B cell (primary cell): ENCODE data around the gene TRAP1. TPM values are rescaled to one million over a fixed set of nuclear protein-coding genes. Genes with fewer than 3 reads are reported as not detected.

ENCODE experiments used
- ATAC-seq: fragments of 200-7000 bp; cut with Tn5 transposase; one replicate; pipeline ENCODE4 v1.10.0; 2021; ENCODE audit warnings: low read depth, mild to moderate bottlenecking, moderate number of reproducible peaks, moderate library complexity
- CTCF ChIA-PET: fragments of 350-600 bp; sonication (Branson Sonifier 250); formaldehyde crosslinking; loops from one replicate; lab custom pipeline; 2021; ENCODE audit warnings: antibody characterized with exemption, inconsistent platforms; lab: Charles Lee
- POLR2A ChIA-PET: fragments of 350-600 bp; sonication (Branson Sonifier 250); formaldehyde crosslinking; loops from one replicate; lab custom pipeline; 2021; ENCODE audit warnings: antibody characterized with exemption; lab: Charles Lee
- DNase-seq: peaks from one replicate; pipeline ENCODE4 v3.0.0; 2013
- H2AFZ ChIP-seq: 2 replicates; pipeline ENCODE4 v1.6.1; 2012; ENCODE audit warnings: mild to moderate bottlenecking, low read depth, low read length; ENCODE audit not compliant: insufficient read depth, poor library complexity, severe bottlenecking
- H3K27ac ChIP-seq, 2 donors: 1 replicate in 1 of 2; 2 replicates in 1 of 2; pipeline ENCODE4 v1.5.1; 2012 to 2013; ENCODE audit warnings: low read length in 2 of 2, mild to moderate bottlenecking in 2 of 2, moderate library complexity in 1 of 2
- H3K27me3 ChIP-seq, 4 experiments: fragments of 200-600 bp in 1 of 4; sonication (generic) in 1 of 4; replicated peaks in 1 of 4; 1 replicate in 2 of 4; 2 replicates in 2 of 4; pipeline versions ENCODE4 v1.6.1 to v1.7.0; 2013 to 2016; ENCODE audit warnings: low read length in 3 of 4, mild to moderate bottlenecking in 2 of 4, mixed read lengths in 1 of 4, moderate library complexity in 1 of 4; ENCODE audit not compliant: insufficient read depth in 4 of 4, control insufficient read depth in 3 of 4; ENCODE audit errors: control extremely low read depth in 1 of 4
- H3K36me3 ChIP-seq, 2 experiments: replicated peaks in 1 of 2; 1 replicate in 1 of 2; 2 replicates in 1 of 2; pipeline versions ENCODE4 v1.6.1 to v1.7.1; 2013; ENCODE audit warnings: low read length in 1 of 2; ENCODE audit not compliant: insufficient read depth in 2 of 2, control insufficient read depth in 1 of 2; ENCODE audit errors: control extremely low read depth in 1 of 2, extremely low read depth in 1 of 2
- H3K4me1 ChIP-seq, 2 donors: fragments of 200-600 bp in 1 of 2; sonication (generic) in 1 of 2; 1 replicate in 1 of 2; 2 replicates in 1 of 2; pipeline versions ENCODE4 v1.5.1 to v1.6.1; 2013 to 2017; ENCODE audit warnings: low read length in 2 of 2; ENCODE audit not compliant: control insufficient read depth in 2 of 2, insufficient read depth in 2 of 2
- H3K4me2 ChIP-seq: replicated peaks from 2 replicates; pipeline ENCODE3; 2012; ENCODE audit warnings: mild to moderate bottlenecking, low read depth, low read length; ENCODE audit not compliant: poor library complexity, severe bottlenecking
- H3K4me3 ChIP-seq, 5 experiments: fragments of 200-600 bp in 1 of 5; sonication (generic) in 1 of 5; 1 replicate in 3 of 5; 2 replicates in 2 of 5; pipeline versions ENCODE4 v1.5.1 to v1.7.0; 2011 to 2016; ENCODE audit warnings: low read length in 4 of 5, mild to moderate bottlenecking in 4 of 5, low read depth in 2 of 5, control low read depth in 1 of 5, moderate library complexity in 1 of 5; ENCODE audit not compliant: insufficient read depth in 1 of 5; ENCODE audit errors: control extremely low read depth in 1 of 5, extremely low read depth in 1 of 5
- H3K79me2 ChIP-seq: fragments of 200-600 bp; sonication (generic); one replicate; pipeline ENCODE4 v1.6.0; 2016; ENCODE audit warnings: low read length; ENCODE audit not compliant: control insufficient read depth, insufficient read depth
- H3K9ac ChIP-seq: fragments of 200-600 bp; sonication (generic); 2 replicates; pipeline ENCODE4 v1.6.1; 2017; ENCODE audit warnings: mild to moderate bottlenecking, low read length, moderate library complexity
- H3K9me3 ChIP-seq, 3 donors: one replicate each; pipeline versions ENCODE4 v1.6.1 to v1.7.1; 2013; ENCODE audit warnings: low read length in 2 of 3; ENCODE audit not compliant: control insufficient read depth in 2 of 3, insufficient read depth in 1 of 3; ENCODE audit errors: control extremely low read depth in 1 of 3
- H4K20me1 ChIP-seq: 2 replicates; pipeline ENCODE4 v1.6.0; 2012; ENCODE audit warnings: mild to moderate bottlenecking, low read length; ENCODE audit not compliant: insufficient read depth, control insufficient read depth, poor library complexity, severe bottlenecking
- H3K27ac Mint-ChIP-seq: one replicate; pipeline ENCODE4 v1.8.0; 2021; ENCODE audit warnings: mixed read lengths
- H3K27me3 Mint-ChIP-seq: one replicate; pipeline ENCODE4 v1.8.0; 2021; ENCODE audit warnings: mixed read lengths
- H3K4me1 Mint-ChIP-seq: one replicate; pipeline ENCODE4 v1.8.0; 2021; ENCODE audit warnings: mixed read lengths
- H3K4me3 Mint-ChIP-seq: one replicate; pipeline ENCODE4 v1.8.0; 2021; ENCODE audit warnings: mixed read lengths
- H3K9me3 Mint-ChIP-seq: one replicate; pipeline ENCODE4 v1.8.0; 2022; ENCODE audit warnings: mixed read lengths; ENCODE audit not compliant: insufficient read depth
- CTCF ChIP-seq: fragments of 200-600 bp; IDR thresholded peaks from one replicate; pipeline ENCODE4 v1.8.0; 2022; ENCODE audit warnings: antibody characterized with exemption, mild to moderate bottlenecking
- EZH2 ChIP-seq: IDR thresholded peaks from 2 replicates; pipeline ENCODE4 v1.6.1; 2012; ENCODE audit warnings: borderline replicate concordance, low read depth, mild to moderate bottlenecking, moderate library complexity, low read length; ENCODE audit not compliant: insufficient read depth, poor library complexity, severe bottlenecking
- WGBS: methylation state at CpG from one replicate; pipeline ENCODE4 v1.1.5; 2013; ENCODE audit warnings: missing lambda C conversion rate; ENCODE audit not compliant: insufficient coverage; 5-methylcytosine and 5-hydroxymethylcytosine counted together
- intact Hi-C: fragments of 100-400 bp; cut with micrococcal nuclease; formaldehyde crosslinking; loops from one replicate; pipeline ENCODE4 v1.10.0; 2022
- polyA plus RNA-seq: library from polyadenylated mRNA; depleted of rRNA; stranded (reverse); fragments of >200 nt; gene quantifications from 2 replicates; pipeline ENCODE4 v1.2.3, GENCODE V29; 2012
- total RNA-seq, 2 donors: library from RNA; stranded (reverse); fragments of 120-200 nt in 1 of 2; gene quantifications; 1 replicate in 1 of 2; 2 replicates in 1 of 2; pipeline versions ENCODE4 v1.2.3 to v1.2.4, GENCODE V29; 2013 to 2022

The TRAP1 gene
- total and polyA plus RNA-seq, 2 donors (not counting 1 experiment from before 2014, with no cell fraction given), result 51.1 to 88.4 TPM

GRCh38 chr16:3652373-3653195, 64.7 kb downstream of the TRAP1 start:
- 98% methylated on average over 13 of the region's 14 CpGs for WGBS
- Histone ChIP-seq H3K36me3 (peaks cover 0 to 37% of the 10 kb centered on the region in 2 experiments), H2AFZ (no peak overlapping the region), H3K4me3 (no peak overlapping the region), H3K9me3 (no peaks in the 10 kb centered on the region), H4K20me1 (no peaks in the 10 kb centered on the region), H3K9ac (no peak overlapping the region), H3K27ac (no peak overlapping the region), H3K27me3 (no peaks in the 10 kb centered on the region), H3K4me2 (no peak overlapping the region), H3K4me1 (no peaks in the 10 kb centered on the region), H3K79me2 (no peaks in the 10 kb centered on the region)
- POLR2A ChIA-PET, result no interaction called here
- TF ChIP-seq EZH2 (no peak), CTCF (no peak)
- CTCF ChIA-PET, result interaction anchor here (1.5 kb wide), 1 partner anchor 26 kb away, joined by 3 read pairs; no protein-coding TSS in a partner anchor
- H3K27ac Mint-ChIP-seq, result no peak overlapping the region
- H3K4me1 Mint-ChIP-seq, result peaks cover 2% of the 10 kb centered on the region
- H3K9me3 Mint-ChIP-seq, result no peaks in the 10 kb centered on the region
- no peak overlapping the region for H3K4me3 Mint-ChIP-seq
- DNase-seq (no peak), ATAC-seq (no peak)
- intact Hi-C loops, result no loop called here
- H3K27me3 Mint-ChIP-seq, result no peaks in the 10 kb centered on the region
